HG02623 (cell line): ENCODE results near the gene CISH.

Experiments
- ATAC-seq: cut with Tn5 transposase; IDR thresholded peaks from one replicate; pipeline ENCODE4 v1.9.1; 2021; ENCODE audit warnings: moderate library complexity; ENCODE audit not compliant: unreplicated experiment

CISH gene

DNA sequence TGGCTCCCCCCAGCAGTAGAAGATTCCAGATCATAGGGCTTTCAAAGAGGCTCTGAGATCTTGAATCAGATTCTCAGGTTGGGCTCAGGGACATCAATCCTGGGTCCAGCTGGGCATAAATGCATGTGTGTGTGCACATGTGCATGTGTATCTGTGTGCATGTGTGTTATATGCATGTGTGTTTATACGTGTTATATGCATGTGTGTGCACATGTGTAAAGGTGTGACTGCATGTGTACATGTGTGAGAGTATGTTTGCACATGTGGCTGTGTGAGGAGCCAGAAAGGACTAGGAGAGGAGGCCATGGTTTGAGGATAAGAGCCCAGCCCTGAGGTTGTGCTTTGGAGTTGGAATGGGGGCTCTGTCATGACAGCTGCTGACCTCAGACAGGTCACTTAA is 3.6 kb upstream of the CISH start:
- ATAC-seq: no peak

GRCh38 chr3:50612970-50613846 is 1.6 kb upstream of the CISH start:
- ATAC-seq: no peak

DNA sequence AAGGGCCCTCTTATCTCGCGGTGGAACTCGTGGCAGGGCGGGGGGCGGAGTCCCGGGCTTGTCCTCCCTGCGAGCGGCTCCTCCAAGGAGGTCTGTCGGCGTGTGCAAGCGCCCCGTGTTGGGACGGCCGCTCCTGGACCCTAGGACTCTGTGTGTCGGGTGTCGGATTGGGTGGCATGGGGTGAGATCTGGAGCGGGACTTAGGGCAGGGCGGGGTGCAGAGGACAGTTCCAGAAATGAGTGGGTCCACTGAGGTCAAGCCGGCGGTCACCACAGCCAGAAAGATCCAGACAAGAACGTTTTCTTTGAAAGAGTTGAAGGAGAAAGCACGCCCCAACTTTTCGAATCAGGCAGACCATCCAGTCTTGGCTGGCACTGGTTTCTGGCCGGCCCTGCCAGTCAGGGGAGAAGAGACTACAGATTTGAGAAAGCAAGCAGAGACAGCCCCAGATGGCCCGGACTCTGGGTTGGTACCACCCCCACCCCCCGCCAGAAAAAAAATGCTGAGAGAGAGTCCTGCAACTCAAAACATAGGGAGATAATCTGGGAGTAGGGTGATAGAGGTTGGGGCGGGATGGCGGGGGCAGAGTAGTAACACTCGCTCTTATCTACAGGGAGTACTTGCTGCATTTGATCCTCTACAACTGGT is 784 bp upstream of the CISH start:
- ATAC-seq: no peak

GRCh38 chr3:50610992-50611463 is 546 bp downstream of the CISH start:
- ATAC-seq: no peak

GRCh38 chr3:50610181-50610971 is 1.2 kb downstream of the CISH start:
- no peak for ATAC-seq

- ATAC-seq: no peak
These were observed 1.9 kb downstream of the CISH start for GRCh38 chr3:50609763-50610085.

DNA sequence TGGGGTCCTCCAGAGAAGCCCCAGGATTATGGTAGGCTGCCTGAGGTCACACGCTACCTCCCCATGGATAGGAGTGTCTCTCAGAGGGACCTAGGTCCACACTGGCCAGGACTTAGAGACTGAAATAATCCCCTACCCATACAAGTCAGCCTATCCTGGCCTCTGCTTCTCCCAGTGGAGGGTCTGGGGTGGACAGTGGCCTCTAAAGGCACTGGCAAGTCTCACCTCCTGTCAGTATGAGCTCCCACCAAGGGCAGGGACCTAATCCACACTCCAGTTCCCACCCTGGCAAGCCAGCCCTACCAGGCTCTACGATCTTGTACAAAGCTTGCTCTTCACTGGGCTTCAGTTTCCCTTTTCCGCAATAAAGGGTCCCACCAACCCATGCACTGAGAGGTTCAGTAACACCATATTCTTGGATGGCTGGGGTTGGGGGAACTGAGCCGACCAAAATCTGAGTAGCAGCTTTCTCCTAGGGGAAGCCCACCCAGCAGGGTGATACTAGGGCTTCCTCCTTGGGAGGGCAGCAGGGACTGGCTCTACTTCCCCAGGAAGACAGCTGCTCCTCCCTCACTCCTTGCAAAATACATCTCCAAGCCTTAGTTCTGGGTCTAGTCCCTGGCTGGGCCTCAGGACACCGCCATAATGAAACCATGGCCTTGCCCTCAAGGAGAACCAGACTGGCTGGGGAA is 2.4 kb downstream of the CISH start:
- no peak for ATAC-seq

DNA sequence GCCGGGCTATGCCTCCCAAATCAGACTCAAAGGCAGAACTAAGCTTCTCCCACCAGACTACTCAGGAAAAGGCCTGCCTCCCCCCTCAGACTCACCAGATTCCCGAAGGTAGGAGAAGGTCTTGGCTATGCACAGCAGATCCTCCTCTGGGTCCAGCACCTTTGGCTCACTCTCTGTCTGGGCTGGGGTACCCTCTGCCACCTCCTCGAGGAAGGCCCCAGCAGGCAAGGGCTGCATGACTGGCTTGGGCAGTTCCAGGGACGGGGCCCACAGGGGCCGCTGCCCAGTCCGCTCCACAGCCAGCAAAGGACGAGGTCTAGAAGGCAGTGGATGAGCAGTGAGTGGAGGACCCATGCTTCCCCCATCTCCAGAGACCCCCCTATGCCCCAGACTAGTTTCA is 3.3 kb downstream of the CISH start:
- ATAC-seq: no peak

DNA sequence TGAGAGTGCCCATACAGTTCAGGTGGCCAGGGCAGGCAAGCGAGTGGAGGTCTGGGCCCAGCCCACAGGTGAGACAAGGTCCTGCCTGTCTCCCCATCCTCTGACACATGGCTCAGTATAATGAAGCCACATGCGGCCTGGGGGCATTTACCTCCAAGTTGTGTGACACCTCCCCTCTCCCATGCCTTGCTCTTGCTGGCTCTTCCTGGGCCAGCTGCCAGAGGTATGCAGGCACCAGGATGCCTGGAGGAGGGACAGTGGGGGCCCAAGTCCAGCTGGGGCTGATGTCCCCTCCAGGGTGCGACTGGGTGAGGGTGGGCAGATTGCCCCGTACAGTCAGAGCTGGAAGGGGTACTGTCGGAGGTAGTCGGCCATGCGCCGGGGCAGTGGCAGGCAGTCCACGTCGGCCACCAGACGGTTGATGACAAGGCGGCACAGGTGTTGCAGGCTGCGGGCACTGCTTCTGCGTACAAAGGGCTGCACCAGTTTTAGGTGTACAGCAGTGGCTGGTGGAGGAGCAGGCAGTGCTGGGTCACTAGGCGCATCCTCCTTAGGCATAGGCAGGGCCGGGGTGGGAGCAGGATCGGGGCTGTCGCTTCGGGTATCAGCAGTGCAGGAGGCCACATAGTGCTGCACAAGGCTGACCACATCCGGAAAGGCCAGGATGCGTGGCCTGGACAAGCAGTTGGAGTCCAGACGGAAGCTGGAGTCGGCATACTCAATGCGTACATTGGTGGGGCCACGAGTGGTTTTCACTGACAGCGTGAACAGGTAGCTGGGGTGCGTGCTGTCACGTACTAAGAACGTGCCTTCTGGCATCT is 4.1 kb downstream of the CISH start:
- ATAC-seq: no peak

- ATAC-seq: no peak
These were observed 5.0 kb downstream of the CISH start for GRCh38 chr3:50606596-50606995.

GRCh38 chr3:50605901-50606326 is 5.7 kb downstream of the CISH start:
- ATAC-seq: no peak

DNA sequence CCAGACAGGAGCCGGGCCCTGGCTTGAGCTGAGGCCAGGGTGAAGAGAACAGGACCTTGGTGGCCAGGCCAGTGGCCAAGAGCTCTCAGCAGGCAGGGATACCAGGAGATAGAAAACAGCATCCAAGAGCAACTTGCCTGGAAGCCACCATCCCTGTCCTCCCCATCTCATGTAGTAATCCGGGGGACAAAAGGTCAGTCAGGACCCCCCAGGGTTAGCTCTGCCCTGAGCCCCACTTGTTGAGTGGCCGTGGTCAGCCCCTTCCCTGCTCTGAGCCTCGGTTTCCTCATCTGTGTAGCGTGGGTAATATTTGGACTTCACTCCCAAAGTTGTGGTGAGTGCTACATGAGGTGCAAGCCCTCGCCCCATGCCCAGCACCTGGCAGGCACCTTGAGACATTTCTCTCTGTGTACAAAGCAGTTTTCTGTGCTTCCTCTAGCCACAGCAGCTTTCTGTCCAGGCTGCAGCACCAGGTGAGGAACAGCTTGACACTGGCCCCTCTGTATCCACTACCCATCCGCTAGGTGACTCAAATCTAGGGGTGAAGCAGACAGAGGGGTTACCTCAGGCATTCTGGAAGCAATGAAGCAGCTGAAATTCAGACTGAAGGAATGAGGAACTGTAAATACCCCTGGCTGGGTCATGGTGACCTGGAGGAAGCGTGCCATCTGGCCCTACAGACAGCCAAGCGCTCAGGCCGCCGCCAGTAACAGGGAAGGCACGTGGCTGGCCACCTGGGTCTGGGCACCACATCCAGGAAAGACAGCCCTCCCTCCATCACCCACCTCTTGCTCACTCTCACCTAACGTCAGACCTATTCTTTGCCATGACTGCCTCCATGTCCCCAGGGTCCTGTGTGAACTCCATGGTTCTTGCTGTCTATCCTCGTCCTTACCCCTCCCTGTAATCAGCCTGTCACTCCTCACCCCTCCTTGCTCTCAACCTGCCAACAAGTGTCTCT is 6.7 kb downstream of the CISH start:
- no peak for ATAC-seq

DNA sequence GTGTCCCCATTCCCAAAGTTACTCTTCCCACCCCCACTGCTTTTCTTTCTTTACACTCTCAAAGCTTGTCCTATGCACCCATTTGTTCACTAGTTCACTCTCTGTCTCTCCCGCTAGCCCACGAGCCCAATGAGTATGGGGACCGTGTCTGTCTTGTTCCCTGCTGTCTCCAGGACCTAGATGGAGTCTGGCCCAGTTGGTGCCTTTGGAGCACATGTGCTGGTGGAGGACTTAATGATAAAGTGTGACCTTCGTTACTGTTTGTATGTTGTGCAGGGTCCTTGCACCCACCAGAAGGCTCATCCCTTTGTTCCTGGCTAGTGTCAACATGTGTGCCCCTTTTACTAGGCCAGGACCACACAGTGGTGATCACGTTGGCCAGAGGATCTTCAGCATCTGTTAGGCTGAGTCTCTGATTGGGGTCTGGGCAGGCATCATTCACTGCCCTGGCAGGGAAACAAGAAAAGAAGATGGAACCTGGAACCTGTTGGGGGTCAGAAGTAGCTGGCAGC is 7.4 kb downstream of the CISH start:
- no peak for ATAC-seq

DNA sequence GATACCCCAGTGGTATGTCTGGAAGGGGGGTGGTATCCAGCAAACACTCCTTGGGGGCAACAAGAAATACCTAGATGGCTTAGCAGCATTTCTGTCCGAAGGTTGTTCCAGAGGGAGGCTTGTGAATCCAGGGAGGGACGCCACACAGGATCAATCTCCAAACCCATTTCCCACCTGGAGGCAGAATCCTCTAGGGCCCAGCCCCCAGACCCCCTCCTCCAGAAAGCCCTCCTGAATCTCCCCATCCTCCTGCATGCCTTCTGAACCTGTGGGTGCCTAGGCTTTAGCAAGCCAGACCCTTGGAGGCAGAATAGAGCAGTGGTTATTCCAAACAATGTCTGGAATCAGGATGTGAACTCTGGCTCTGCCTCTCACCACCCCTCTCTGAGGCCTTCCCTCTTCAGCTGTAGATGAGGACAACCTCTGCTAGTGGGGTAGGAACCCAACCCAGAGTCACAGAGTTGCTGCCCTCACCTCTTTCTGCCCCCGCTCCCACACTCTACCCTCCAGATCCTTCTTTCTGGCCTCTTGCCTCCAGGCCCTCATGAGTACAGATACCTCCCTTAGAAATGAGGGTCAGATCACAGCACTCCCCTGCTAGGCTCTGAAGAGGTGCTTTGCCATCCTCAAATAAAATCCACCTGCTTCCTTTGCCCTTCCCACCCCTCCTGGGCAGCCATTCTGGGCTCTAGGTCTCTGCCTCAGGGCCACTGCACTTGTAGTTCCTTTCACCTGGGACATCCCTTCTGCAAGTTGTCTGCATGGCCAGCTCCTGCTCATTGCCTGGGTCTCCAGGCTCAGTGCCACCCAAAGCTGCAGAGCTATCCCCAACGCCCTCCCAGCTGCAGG is 8.1 kb downstream of the CISH start:
- ATAC-seq: no peak

GRCh38 chr3:50602595-50603191 is 8.9 kb downstream of the CISH start:
- ATAC-seq: no peak

DNA sequence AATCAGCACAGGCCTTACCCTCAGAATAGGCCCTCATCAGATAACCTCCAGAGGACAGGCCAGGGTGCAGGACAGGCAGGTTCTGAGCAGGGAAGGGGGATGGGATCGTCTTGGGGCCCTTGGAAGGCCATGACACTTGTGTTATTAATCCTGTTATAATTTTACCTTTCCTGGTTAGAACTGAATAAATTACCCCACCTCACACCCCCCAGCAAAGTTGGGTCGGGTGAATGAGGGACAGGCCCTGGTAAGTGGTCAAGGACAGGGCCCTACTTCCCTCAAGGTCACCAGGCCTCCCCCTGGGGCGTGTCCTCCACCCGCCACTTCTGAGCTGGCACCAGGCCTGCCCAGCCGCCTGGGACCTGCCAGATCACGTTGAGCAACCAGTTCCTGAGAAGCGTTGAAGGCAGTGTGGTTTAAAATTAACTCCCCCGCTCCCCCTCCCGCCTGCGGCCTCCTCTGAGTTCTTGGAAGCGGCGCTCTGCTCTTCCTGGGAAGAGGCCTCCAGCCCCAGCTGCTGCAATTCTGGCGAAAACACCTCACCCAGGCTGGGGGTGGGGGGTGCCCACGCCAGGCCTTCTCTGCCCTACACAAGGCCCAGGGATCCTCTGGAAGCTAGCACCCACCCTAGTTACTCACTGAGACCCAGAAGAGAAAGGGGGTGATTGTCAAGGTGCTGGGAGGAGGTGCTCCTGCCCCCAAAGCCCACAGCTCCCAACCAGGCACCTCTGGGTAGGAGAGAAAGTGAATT is 10.6 kb downstream of the CISH start:
- peak; percentile 49 for ATAC-seq
